Esophagus squamous epithelium (tissue), 5 donors: ENCODE measurements around the gene NDUFB11. TPM values are rescaled to one million over a fixed set of nuclear protein-coding genes. Genes with fewer than 3 reads are reported as not detected.

Source experiments
- DNase-seq: peaks from one replicate; lab custom pipeline; 2025; lab: John Stamatoyannopoulos, UW
- H3K27ac ChIP-seq, 4 donors: fragments of 200-600 bp; sonication (generic); one replicate each; pipeline ENCODE4 v1.5.1; 2016 to 2019; ENCODE audit warnings: mild to moderate bottlenecking in 1 of 4
- H3K27me3 ChIP-seq, 4 donors: fragments of 200-600 bp; sonication (generic); 1 replicate in 3 of 4; 2 replicates in 1 of 4; pipeline versions ENCODE4 v1.5.1 to v1.6.0; 2017 to 2021; ENCODE audit warnings: antibody characterized with exemption in 1 of 4
- H3K36me3 ChIP-seq, 3 donors: fragments of 200-600 bp; sonication (generic); one replicate each; pipeline ENCODE4 v1.5.1; 2016 to 2019
- H3K4me1 ChIP-seq, 3 donors: fragments of 200-600 bp; sonication (generic); one replicate each; pipeline ENCODE4 v1.5.1; 2017 to 2019
- H3K4me3 ChIP-seq, 4 donors: fragments of 200-600 bp; sonication (generic); 1 replicate in 3 of 4; 2 replicates in 1 of 4; pipeline ENCODE4 v1.5.1; 2016 to 2019; ENCODE audit warnings: mild to moderate bottlenecking in 2 of 4, moderate library complexity in 1 of 4
- H3K9me3 ChIP-seq, 3 donors: fragments of 200-600 bp; sonication (generic); one replicate each; pipeline ENCODE4 v1.5.1; 2016 to 2019
- CTCF ChIP-seq, 6 experiments: fragments of 450-650 bp in 4 of 6; fragments of 200-600 bp in 2 of 6; sonication (generic) in 2 of 6; IDR thresholded peaks; one replicate each; pipeline ENCODE4 v1.5.1; 2016 to 2019; ENCODE audit warnings: antibody characterized with exemption in 6 of 6, mild to moderate bottlenecking in 4 of 6, moderate library complexity in 4 of 6
- POLR2A ChIP-seq, 4 donors: fragments of 450-650 bp; IDR thresholded peaks; one replicate each; pipeline ENCODE4 v1.6.1; 2017; ENCODE audit warnings: antibody characterized with exemption in 4 of 4, mild to moderate bottlenecking in 4 of 4, moderate library complexity in 3 of 4
- WGBS, 2 donors: methylation state at CpG; one replicate each; pipeline ENCODE4 v1.1.5; 2018; 5-methylcytosine and 5-hydroxymethylcytosine counted together
- intact Hi-C: fragments of 100-400 bp; cut with DNase I; formaldehyde crosslinking; loops from one replicate; pipeline ENCODE4 v1.15.0; 2022
- total RNA-seq, 4 donors: library from RNA; depleted of rRNA; stranded (reverse); fragments of >200 nt; gene quantifications; one replicate each; pipeline ENCODE4 v1.1.0, GENCODE V29; 2016
- donor health status: DM: yes; HTN: yes; CAD: no.

NDUFB11 gene
- total RNA-seq, 4 donors from 2014 or later: 41.4 to 74.6 (median 59.8) TPM

GRCh38 chrX:47171996-47172395 is 27.5 kb upstream of the NDUFB11 start:
- H3K27ac ChIP-seq: no peak overlapping the region
- intact Hi-C loops: no loop called here
- H3K36me3 ChIP-seq: peaks cover 0 to 80% (median 14%) of the 10 kb centered on the region in 3 donors
- H3K4me3 ChIP-seq: no peak overlapping the region
- DNase-seq: no peak
- no peaks in the 10 kb centered on the region for H3K9me3 ChIP-seq
- H3K27me3 ChIP-seq: peaks cover 0 to 3% (median 0%) of the 10 kb centered on the region in 4 donors
- TF ChIP-seq POLR2A (IDR thresholded peaks at IDR 0.05): no peak
- no peak for TF ChIP-seq CTCF (IDR thresholded peaks at IDR 0.05)
- WGBS, 2 donors: 64 to 100% methylated on average over 1 to 2 of the region's 2 CpGs
- no peaks in the 10 kb centered on the region for H3K4me1 ChIP-seq

- Histone ChIP-seq H3K4me3 (no peak overlapping the region), H3K9me3 (no peaks in the 10 kb centered on the region), H3K36me3 (peaks cover 0 to 70% (median 14%) of the 10 kb centered on the region in 3 donors), H3K4me1 (no peaks in the 10 kb centered on the region), H3K27me3 (peaks cover 0 to 3% (median 0%) of the 10 kb centered on the region in 4 donors), H3K27ac (no peak overlapping the region)
- no peak for DNase-seq
- no peak for TF ChIP-seq CTCF (IDR thresholded peaks at IDR 0.05)
- no peak for TF ChIP-seq POLR2A (IDR thresholded peaks at IDR 0.05)
- 79 to 89% methylated on average over 6 of the region's 34 CpGs for WGBS, 2 donors
- intact Hi-C loops: no loop called here
Observed at GRCh38 chrX:47170861-47171692, 26.6 kb upstream of the NDUFB11 start.

GRCh38 chrX:47169726-47170515 is 25.4 kb upstream of the NDUFB11 start:
- no peaks in the 10 kb centered on the region for H3K4me1 ChIP-seq
- intact Hi-C loops: no loop called here
- no peaks in the 10 kb centered on the region for H3K9me3 ChIP-seq
- no peak for DNase-seq
- WGBS, 2 donors: 80% methylated on average over 1 of the region's 13 CpGs; no CpG with 5 or more reads in 1 of the 2 donors
- no peak for TF ChIP-seq POLR2A (IDR thresholded peaks at IDR 0.05)
- TF ChIP-seq CTCF (IDR thresholded peaks at IDR 0.05): no peak
- H3K36me3 ChIP-seq: peaks cover 0 to 59% (median 9%) of the 10 kb centered on the region in 3 donors
- peaks cover 0 to 3% (median 0%) of the 10 kb centered on the region in 4 donors for H3K27me3 ChIP-seq
- H3K27ac ChIP-seq: no peak overlapping the region
- H3K4me3 ChIP-seq: no peak overlapping the region

- no peaks in the 10 kb centered on the region for H3K4me1 ChIP-seq
- no peak for DNase-seq
- intact Hi-C loops: no loop called here
- H3K27ac ChIP-seq: no peak overlapping the region
- WGBS, 2 donors: 93 to 97% methylated on average over 3 to 6 of the region's 19 CpGs
- H3K9me3 ChIP-seq: no peaks in the 10 kb centered on the region
- peaks cover 0 to 52% (median 8%) of the 10 kb centered on the region in 3 donors for H3K36me3 ChIP-seq
- peaks cover 0 to 3% (median 0%) of the 10 kb centered on the region in 4 donors for H3K27me3 ChIP-seq
- TF ChIP-seq POLR2A (IDR thresholded peaks at IDR 0.05): no peak
- no peak for TF ChIP-seq CTCF (IDR thresholded peaks at IDR 0.05)
- H3K4me3 ChIP-seq: no peak overlapping the region
Observed at GRCh38 chrX:47169273-47169672, 24.8 kb upstream of the NDUFB11 start.
